HG03460 (cell line): ENCODE measurements around the gene SAPCD2.
"Not testable (repeated sequence)": the region's sequence is repeated elsewhere in the genome, so short reads cannot be mapped to it uniquely, and the experiment has no call there.

ENCODE experiments used
- ATAC-seq: cut with Tn5 transposase; IDR thresholded peaks from one replicate; pipeline ENCODE4 v1.9.1; 2021; ENCODE audit not compliant: unreplicated experiment

SAPCD2 gene

GRCh38 chr9:137070201-137070905 is at the start of gene SAPCD2:
SAPCD2 (minus strand) TSS chr9:137070557; CDS start chr9:137070460, 97 bp downstream.
- peak; percentile 66 for ATAC-seq

- ATAC-seq: not testable (repeated sequence)
Measured at GRCh38 chr9:137118092-137118603, 47.8 kb upstream of the SAPCD2 start.

GRCh38 chr9:137117269-137117731 is 46.9 kb upstream of the SAPCD2 start:
- ATAC-seq: no peak

- no peak for ATAC-seq
Measured at GRCh38 chr9:137116728-137117127, 46.4 kb upstream of the SAPCD2 start.

- ATAC-seq: no peak
Measured at GRCh38 chr9:137116027-137116507, 45.7 kb upstream of the SAPCD2 start.

- no peak for ATAC-seq
Measured at GRCh38 chr9:137115394-137116026, 45.2 kb upstream of the SAPCD2 start.

- ATAC-seq: peak; percentile 63
Measured at GRCh38 chr9:137114613-137115393, 44.4 kb upstream of the SAPCD2 start, which contains the start of gene DPP7. DPP7 (minus strand) TSS chr9:137114733; CDS start chr9:137114713, 20 bp downstream.

- ATAC-seq: no peak
Measured at GRCh38 chr9:137114220-137114612, 43.9 kb upstream of the SAPCD2 start.

GRCh38 chr9:137113385-137114159 is 43.2 kb upstream of the SAPCD2 start:
- no peak for ATAC-seq

- no peak for ATAC-seq
Measured at GRCh38 chr9:137112564-137113384, 42.4 kb upstream of the SAPCD2 start.

GRCh38 chr9:137111788-137112563 is 41.6 kb upstream of the SAPCD2 start:
- no peak for ATAC-seq

GRCh38 chr9:137110911-137111787 is 40.8 kb upstream of the SAPCD2 start:
- ATAC-seq: no peak

- no peak for ATAC-seq
Measured at GRCh38 chr9:137110147-137110910, 40.0 kb upstream of the SAPCD2 start.

GRCh38 chr9:137109250-137110146 is 39.1 kb upstream of the SAPCD2 start:
- ATAC-seq: no peak

- ATAC-seq: no peak
Measured at GRCh38 chr9:137108608-137109249, 38.4 kb upstream of the SAPCD2 start.

- no peak for ATAC-seq
Measured at GRCh38 chr9:137107982-137108381, 37.6 kb upstream of the SAPCD2 start.
